Subcutaneous preadipocyte (primary cell): ENCODE results near the gene TRIM64. TPM values are rescaled to one million over a fixed set of nuclear protein-coding genes. Genes with fewer than 3 reads are reported as not detected.

Experiments
- small RNA-seq: library from RNA; depleted of rRNA; stranded (forward); fragments of <200 nt; gene quantifications from one replicate; pipeline ENCODE3, GENCODE V24; 2012
- total RNA-seq: library from RNA; depleted of rRNA; stranded (reverse); fragments of >200 nt; gene quantifications from 2 replicates; pipeline ENCODE4 v1.2.3, GENCODE V29; 2012

The TRIM64 gene, protein sequence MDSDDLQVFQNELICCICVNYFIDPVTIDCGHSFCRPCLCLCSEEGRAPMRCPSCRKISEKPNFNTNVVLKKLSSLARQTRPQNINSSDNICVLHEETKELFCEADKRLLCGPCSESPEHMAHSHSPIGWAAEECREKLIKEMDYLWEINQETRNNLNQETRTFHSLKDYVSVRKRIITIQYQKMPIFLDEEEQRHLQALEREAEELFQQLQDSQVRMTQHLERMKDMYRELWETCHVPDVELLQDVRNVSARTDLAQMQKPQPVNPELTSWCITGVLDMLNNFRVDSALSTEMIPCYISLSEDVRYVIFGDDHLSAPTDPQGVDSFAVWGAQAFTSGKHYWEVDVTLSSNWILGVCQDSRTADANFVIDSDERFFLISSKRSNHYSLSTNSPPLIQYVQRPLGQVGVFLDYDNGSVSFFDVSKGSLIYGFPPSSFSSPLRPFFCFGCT
- not detected in 2 replicates for total RNA-seq

GRCh38 chr11:89965737-89966136 lies at the start of gene TRIM64:
Gene TRIM64, plus strand, starts transcription at chr11:89966037. Its CDS starts 2,467 bp downstream, at chr11:89968504.

GRCh38 chr11:89922195-89922660 lies 43.6 kb upstream of the TRIM64 start, which contains the start of gene TRIM49D1:
Gene TRIM49D1, minus strand, starts transcription at chr11:89922245. Its CDS starts 4,535 bp downstream, at chr11:89917710.

DNA sequence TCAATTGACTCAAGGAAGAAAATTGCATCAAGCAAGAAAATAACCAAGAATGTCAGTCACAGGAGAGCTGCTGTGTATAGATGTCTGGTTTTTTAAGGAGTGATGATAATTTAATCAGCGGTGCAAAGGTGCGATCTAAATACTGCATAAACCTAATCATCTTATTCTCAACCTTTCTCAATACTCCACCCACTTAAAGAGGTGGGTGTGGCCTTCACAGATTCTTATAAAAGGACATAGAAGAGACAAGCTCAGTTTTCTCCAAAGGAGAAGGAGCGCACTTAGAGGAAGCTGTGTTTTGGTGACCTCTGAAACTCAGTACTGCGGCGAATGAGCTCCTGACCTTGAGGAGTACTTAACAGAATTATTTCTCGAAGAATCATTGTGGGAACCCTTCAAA lies 42.1 kb upstream of the TRIM64 start, which contains the start of gene TRIM49D2:
TRIM49D2 (plus strand) TSS at position 301 of the 400 bp plus-strand sequence. CDS start 2,698 bp downstream, outside the sequence.

Small RNA genes within 50 kb of the gene (small RNA-seq; reads per million reads assigned to genes)
- not detected for gene AP004607.1

Other genes with a start within 250 kb of the TRIM64 start
- gene TRIM49, start 157.5 kb upstream of the TRIM64 start, total RNA-seq: not detected in 2 replicates
- not detected in 2 replicates for gene TRIM64B, start 87.5 kb upstream of the TRIM64 start, total RNA-seq
- gene TRIM49D1, start 43.8 kb upstream of the TRIM64 start, total RNA-seq: not detected in 2 replicates
- not detected in 2 replicates for gene TRIM49D2, start 42.0 kb upstream of the TRIM64 start, total RNA-seq
- not detected in 2 replicates for gene TRIM49C, start 65.1 kb downstream of the TRIM64 start, total RNA-seq
- gene UBTFL1, start 119.9 kb downstream of the TRIM64 start, total RNA-seq: not detected in 2 replicates
- gene NAALAD2, start 168.6 kb downstream of the TRIM64 start, total RNA-seq: 0.73 and 0.98 TPM in 2 replicates